Stomach (tissue), 9 donors: ENCODE measurements around the gene PLEKHA5. TPM values are rescaled to one million over a fixed set of nuclear protein-coding genes. Genes with fewer than 3 reads are reported as not detected.

Experiments
- DNase-seq, 2 donors: peaks; one replicate each; pipeline versions ENCODE4 v3.0.0 to v3.0.0-alpha.2; 2013 to 2019
- H3K27ac ChIP-seq, 5 donors: fragments of 200-600 bp in 4 of 5; sonication (generic) in 4 of 5; one replicate each; pipeline ENCODE4 v1.5.1; 2013 to 2019; ENCODE audit warnings: mild to moderate bottlenecking in 1 of 5, moderate library complexity in 1 of 5
- H3K27me3 ChIP-seq, 3 donors: fragments of 200-600 bp; sonication (generic); one replicate each; pipeline ENCODE4 v1.5.1; 2017 to 2019; ENCODE audit warnings: mixed run types in 1 of 3
- H3K36me3 ChIP-seq, 4 donors: fragments of 200-600 bp; sonication (generic); 1 replicate in 3 of 4; 2 replicates in 1 of 4; pipeline ENCODE4 v1.5.1; 2016 to 2019
- H3K4me1 ChIP-seq, 4 donors: fragments of 200-600 bp; sonication (generic); one replicate each; pipeline ENCODE4 v1.5.1; 2016 to 2019
- H3K4me3 ChIP-seq, 4 donors: fragments of 200-600 bp; sonication (generic) in 3 of 4; one replicate each; pipeline ENCODE4 v1.5.1; 2016 to 2019; ENCODE audit warnings: mild to moderate bottlenecking in 1 of 4
- H3K9me3 ChIP-seq, 4 donors: fragments of 200-600 bp; sonication (generic); one replicate each; pipeline ENCODE4 v1.5.1; 2016 to 2019
- EP300 ChIP-seq: sonication (generic); formaldehyde crosslinking; IDR thresholded peaks from one replicate; pipeline ENCODE4 v1.6.1; 2017; ENCODE audit warnings: antibody characterized with exemption
- POLR2A ChIP-seq, 4 donors: fragments of 450-650 bp; IDR thresholded peaks; one replicate each; pipeline ENCODE4 v1.6.1; 2016; ENCODE audit warnings: antibody characterized with exemption in 4 of 4, control low read depth in 2 of 4, mild to moderate bottlenecking in 1 of 4, moderate library complexity in 1 of 4
- POLR2AphosphoS5 ChIP-seq, 3 donors: sonication (generic); formaldehyde crosslinking; IDR thresholded peaks; one replicate each; pipeline ENCODE4 v1.6.1; 2016; ENCODE audit warnings: antibody characterized with exemption in 3 of 3
- WGBS, 5 donors: extraction: QIAGEN DNeasy Blood & Tissue Kit in 3 of 5; methylation state at CpG; one replicate each; pipeline versions ENCODE4 v1.1.5 to v1.1.7; 2013 to 2018; 5-methylcytosine and 5-hydroxymethylcytosine counted together
- intact Hi-C: fragments of 100-400 bp; cut with DNase I; formaldehyde crosslinking; loops from one replicate; pipeline ENCODE4 v1.15.1; 2023; ENCODE audit warnings: low total_unique reads
- polyA plus RNA-seq, 3 donors: library from polyadenylated mRNA; stranded (reverse); fragments of 200-250 nt; gene quantifications; one replicate each; pipeline ENCODE4 v1.2.3, GENCODE V29; 2013
- total RNA-seq, 5 donors: library from RNA; depleted of rRNA; stranded (reverse); fragments of >200 nt; gene quantifications; one replicate each; pipeline versions ENCODE4 v1.1.0 to v1.2.3, GENCODE V29; 2014 to 2016
- TF ChIP-seq, protein P1 (sequence below), 7 experiments: fragments of 450-650 bp in 4 of 7; fragments of 200-600 bp in 3 of 7; sonication (generic) in 3 of 7; IDR thresholded peaks; one replicate each; pipeline ENCODE4 v1.5.1; 2016 to 2019; ENCODE audit warnings: antibody characterized with exemption in 7 of 7, control low read depth in 2 of 7, mild to moderate bottlenecking in 1 of 7
- donor health status: healthy with polysubstance abuse.
- donor health status: Bipolar disorder and iron deficiency.
- donor health status: healthy.

PLEKHA5 gene
- total and polyA plus RNA-seq, 8 donors: 13.8 to 156 (median 36.6) TPM

DNA sequence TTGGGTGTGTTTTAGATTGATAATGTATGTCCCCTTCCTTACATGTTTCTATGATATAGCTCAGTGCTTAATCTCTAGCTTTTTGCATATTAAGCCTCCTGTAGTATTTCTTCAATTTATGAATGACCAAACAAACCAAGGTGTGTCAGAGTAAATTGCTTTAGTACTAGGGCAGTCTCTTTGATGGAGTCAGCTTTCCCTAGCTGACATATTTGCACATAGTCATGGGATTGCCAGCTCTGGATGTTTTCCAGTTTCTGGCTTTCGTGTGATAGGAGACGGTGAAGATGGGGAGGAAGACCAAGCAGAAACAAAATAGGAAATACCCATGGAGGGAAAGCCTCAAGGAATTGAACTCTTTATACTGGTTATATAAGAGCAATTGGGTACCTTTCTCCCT, 148.9 kb downstream of the PLEKHA5 start:
- no peak for DNase-seq
- WGBS, 5 donors: 61 to 80% (median 66%) methylated on average over 2 of the region's 2 CpGs
- intact Hi-C loops: no loop called here
- TF ChIP-seq, protein P1, sequence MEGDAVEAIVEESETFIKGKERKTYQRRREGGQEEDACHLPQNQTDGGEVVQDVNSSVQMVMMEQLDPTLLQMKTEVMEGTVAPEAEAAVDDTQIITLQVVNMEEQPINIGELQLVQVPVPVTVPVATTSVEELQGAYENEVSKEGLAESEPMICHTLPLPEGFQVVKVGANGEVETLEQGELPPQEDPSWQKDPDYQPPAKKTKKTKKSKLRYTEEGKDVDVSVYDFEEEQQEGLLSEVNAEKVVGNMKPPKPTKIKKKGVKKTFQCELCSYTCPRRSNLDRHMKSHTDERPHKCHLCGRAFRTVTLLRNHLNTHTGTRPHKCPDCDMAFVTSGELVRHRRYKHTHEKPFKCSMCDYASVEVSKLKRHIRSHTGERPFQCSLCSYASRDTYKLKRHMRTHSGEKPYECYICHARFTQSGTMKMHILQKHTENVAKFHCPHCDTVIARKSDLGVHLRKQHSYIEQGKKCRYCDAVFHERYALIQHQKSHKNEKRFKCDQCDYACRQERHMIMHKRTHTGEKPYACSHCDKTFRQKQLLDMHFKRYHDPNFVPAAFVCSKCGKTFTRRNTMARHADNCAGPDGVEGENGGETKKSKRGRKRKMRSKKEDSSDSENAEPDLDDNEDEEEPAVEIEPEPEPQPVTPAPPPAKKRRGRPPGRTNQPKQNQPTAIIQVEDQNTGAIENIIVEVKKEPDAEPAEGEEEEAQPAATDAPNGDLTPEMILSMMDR (IDR thresholded peaks at IDR 0.05): no peak
- TF ChIP-seq POLR2A (IDR thresholded peaks at IDR 0.05) (no peak), EP300 (no peak), POLR2AphosphoS5 (IDR thresholded peaks at IDR 0.05) (no peak)
- no peaks in the 10 kb centered on the region for H3K9me3 ChIP-seq
- no peaks in the 10 kb centered on the region for H3K27me3 ChIP-seq
- H3K36me3 ChIP-seq: peaks cover 10 to 49% (median 34%) of the 10 kb centered on the region in 4 donors
- H3K4me3 ChIP-seq: no peak overlapping the region
- H3K4me1 ChIP-seq: peaks cover 5 to 9% (median 7%) of the 10 kb centered on the region in 4 donors
- H3K27ac ChIP-seq: no peak overlapping the region

DNA sequence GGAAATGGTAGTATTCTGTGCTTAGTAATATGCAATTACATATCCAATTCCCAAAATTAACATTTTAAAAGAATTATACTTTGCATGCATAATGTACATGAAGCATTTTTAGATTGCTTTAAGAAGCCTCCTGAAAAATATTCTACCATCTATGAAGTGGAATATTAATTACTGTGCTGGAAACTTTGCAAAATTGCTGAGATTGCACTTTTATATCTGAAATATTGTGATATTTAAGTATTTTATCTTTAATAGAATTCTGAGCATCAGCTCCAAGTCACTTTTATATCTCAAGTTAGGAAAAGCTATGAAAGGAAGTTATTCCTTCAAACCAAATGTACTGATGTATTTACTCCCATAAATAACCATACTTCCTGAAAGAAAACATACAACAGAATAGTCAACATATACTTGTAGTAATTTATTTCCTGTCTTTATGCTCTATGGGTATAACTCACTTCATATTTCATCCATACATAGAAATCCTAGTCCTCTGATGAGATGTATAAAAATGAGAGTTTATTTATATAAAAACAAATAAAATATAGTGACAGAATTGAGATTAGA, 152.7 kb downstream of the PLEKHA5 start:
- peaks cover 0 to 11% (median 4%) of the 10 kb centered on the region in 4 donors for H3K4me1 ChIP-seq
- no peaks in the 10 kb centered on the region for H3K27me3 ChIP-seq
- H3K27ac ChIP-seq: no peak overlapping the region
- no peak overlapping the region for H3K4me3 ChIP-seq
- intact Hi-C loops: no loop called here
- peaks cover 11 to 42% (median 30%) of the 10 kb centered on the region in 4 donors for H3K36me3 ChIP-seq
- no peak for TF ChIP-seq POLR2AphosphoS5 (IDR thresholded peaks at IDR 0.05)
- TF ChIP-seq POLR2A (IDR thresholded peaks at IDR 0.05): no peak
- TF ChIP-seq EP300: no peak
- TF ChIP-seq, protein P1 (IDR thresholded peaks at IDR 0.05): no peak
- no peaks in the 10 kb centered on the region for H3K9me3 ChIP-seq
- DNase-seq: no peak

DNA sequence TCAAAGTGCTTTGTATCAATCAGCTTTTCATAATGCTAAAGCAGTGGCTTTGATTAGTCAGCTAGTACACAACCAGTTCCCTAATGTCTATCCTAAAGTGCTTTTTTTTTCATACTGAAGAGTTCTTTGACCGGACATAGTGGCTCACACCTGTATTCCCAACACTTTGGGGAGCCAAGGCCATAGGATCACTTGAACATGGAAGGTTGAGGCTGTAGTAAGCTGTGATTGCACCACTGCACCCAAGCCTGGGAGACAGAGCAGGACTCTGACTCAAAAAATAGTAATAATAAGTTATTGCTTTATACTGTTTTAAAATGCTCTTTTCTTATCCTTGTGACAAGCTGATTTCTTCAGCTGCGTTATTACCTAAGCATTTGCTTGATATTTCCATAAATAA, 155.1 kb downstream of the PLEKHA5 start:
- Histone ChIP-seq H3K36me3 (peaks cover 11 to 42% (median 30%) of the 10 kb centered on the region in 4 donors), H3K4me1 (peaks cover 0 to 28% (median 9%) of the 10 kb centered on the region in 4 donors), H3K27me3 (no peaks in the 10 kb centered on the region), H3K4me3 (no peak overlapping the region), H3K27ac (no peak overlapping the region), H3K9me3 (no peaks in the 10 kb centered on the region)
- TF ChIP-seq EP300 (no peak), POLR2A (IDR thresholded peaks at IDR 0.05) (no peak), POLR2AphosphoS5 (IDR thresholded peaks at IDR 0.05) (no peak)
- TF ChIP-seq, protein P1 (IDR thresholded peaks at IDR 0.05): no peak
- 81 to 94% (median 90%) methylated on average over 2 of the region's 2 CpGs for WGBS, 5 donors
- intact Hi-C loops: no loop called here
- no peak for DNase-seq

DNA sequence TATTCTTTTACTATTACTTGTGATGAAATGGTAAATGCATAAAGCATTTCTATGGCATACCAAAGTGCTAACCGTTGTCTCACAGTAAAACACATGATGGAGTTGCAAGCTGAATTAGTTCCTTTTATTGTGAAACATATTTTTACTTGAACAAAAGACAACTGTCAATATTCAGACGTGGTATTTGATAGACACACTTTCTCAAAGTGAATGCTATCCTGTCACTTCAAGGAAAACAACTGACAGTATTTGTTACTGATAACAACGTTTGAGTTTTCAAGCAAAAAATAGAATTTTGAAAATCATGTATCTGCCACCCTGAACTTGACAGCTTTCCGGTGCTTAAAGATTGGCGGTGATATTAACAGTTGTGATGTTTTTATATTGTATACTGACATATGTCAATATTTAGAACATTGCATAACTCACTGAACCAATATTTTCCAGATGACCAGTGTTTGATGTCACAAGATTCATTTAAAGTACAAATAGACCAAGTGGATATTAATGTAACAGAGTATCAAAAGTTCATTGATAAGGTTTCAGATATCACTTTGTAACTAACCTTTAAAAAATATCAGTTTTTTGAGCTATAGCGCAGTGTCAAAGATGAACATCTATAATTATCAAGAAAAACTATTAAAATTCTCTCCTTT, 156.4 kb downstream of the PLEKHA5 start:
- no peak for DNase-seq
- TF ChIP-seq POLR2A (IDR thresholded peaks at IDR 0.05): no peak
- TF ChIP-seq, protein P1 (IDR thresholded peaks at IDR 0.05): no peak
- TF ChIP-seq POLR2AphosphoS5 (IDR thresholded peaks at IDR 0.05): no peak
- TF ChIP-seq EP300: no peak
- Histone ChIP-seq H3K4me3 (no peak overlapping the region), H3K4me1 (peaks cover 0 to 35% (median 9%) of the 10 kb centered on the region in 4 donors), H3K36me3 (peaks cover 11 to 36% (median 28%) of the 10 kb centered on the region in 4 donors), H3K27ac (no peak overlapping the region), H3K9me3 (no peaks in the 10 kb centered on the region), H3K27me3 (no peaks in the 10 kb centered on the region)
- intact Hi-C loops: no loop called here
- WGBS, 5 donors: 35 to 54% (median 44%) methylated on average over 6 of the region's 6 CpGs
